ENCODE results near the gene BRMS1.
"Not testable (repeated sequence)": the region's sequence is repeated elsewhere in the genome, so short reads cannot be mapped to it uniquely, and the experiment has no call there.

Gene BRMS1

DNA sequence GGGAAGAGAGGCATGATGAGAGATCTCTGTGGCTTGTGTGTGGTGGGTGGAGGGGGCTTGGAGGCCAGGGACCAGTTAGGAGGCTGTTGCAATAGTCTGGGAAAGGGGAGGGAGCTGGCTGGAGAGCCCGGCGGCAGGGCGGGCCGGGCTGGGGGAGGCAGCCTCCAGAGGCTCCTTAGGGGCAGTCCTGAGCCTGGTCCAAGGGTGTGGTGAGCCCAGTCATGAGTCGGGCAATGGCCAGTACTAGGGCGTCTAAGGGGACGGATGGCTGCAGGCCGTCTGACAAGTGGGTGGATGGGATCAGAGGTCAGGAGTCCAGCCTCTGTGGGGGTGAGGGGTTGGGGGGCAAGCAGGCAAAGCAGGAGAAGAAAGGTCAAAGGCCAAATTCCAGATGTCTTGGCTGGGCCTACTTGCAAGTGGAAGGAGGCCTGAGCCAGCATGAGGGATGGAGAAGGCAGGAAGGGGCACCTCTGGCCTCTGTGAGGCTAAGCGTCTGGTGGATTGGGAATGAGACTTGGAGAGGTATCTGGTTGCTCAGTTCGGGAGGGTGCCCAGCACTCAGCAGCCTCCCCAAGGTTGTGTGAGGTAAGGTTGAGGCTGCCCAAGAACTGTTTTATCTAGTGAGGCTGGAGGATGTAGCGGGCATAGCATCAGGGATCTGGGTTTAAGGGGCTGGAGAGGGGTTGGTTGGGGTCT lies 22.0 kb downstream of the BRMS1 start:
- DNase-seq: no peak

DNA sequence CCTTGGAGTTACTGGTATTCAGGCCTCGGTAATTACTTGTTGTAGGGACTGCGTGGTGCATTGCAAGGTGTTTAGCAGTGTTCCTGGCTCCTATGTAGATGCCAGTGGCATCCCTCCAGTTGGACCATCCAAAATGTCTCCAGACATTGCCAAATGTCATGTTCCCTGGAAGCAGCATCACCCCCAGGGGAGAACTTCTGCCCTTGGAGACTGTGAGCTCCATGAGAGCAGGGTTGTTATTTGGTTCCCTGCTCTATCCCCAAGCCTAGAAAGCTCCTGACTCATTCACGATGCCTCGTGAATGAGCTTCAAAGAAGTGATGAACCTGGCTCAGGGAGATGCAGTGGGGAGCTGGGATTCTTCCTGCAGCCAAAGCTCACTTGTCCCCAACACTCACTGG lies 23.3 kb downstream of the BRMS1 start:
- DNase-seq: no peak

DNA sequence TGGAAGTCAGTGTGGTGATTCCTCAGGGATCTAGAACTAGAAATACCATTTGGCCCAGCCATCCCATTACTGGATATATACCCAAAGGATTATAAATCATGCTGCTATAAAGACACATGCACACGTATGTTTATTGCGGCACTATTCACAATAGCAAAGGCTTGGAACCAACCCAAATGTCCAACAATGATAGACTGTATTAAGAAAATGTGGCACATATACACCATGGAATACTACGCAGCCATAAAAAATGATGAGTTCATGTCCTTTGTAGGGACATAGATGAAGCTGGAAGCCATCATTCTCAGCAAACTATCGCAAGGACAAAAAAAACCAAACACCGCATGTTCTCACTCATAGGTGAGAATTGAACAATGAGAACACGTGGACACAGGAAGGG lies 24.2 kb downstream of the BRMS1 start:
- DNase-seq: not testable (repeated sequence)

- DNase-seq: not testable (repeated sequence)
Observed at GRCh38 chr11:66320289-66320688, 24.6 kb downstream of the BRMS1 start.

- no peak for DNase-seq
Observed at GRCh38 chr11:66318600-66318970, 26.3 kb downstream of the BRMS1 start.

DNA sequence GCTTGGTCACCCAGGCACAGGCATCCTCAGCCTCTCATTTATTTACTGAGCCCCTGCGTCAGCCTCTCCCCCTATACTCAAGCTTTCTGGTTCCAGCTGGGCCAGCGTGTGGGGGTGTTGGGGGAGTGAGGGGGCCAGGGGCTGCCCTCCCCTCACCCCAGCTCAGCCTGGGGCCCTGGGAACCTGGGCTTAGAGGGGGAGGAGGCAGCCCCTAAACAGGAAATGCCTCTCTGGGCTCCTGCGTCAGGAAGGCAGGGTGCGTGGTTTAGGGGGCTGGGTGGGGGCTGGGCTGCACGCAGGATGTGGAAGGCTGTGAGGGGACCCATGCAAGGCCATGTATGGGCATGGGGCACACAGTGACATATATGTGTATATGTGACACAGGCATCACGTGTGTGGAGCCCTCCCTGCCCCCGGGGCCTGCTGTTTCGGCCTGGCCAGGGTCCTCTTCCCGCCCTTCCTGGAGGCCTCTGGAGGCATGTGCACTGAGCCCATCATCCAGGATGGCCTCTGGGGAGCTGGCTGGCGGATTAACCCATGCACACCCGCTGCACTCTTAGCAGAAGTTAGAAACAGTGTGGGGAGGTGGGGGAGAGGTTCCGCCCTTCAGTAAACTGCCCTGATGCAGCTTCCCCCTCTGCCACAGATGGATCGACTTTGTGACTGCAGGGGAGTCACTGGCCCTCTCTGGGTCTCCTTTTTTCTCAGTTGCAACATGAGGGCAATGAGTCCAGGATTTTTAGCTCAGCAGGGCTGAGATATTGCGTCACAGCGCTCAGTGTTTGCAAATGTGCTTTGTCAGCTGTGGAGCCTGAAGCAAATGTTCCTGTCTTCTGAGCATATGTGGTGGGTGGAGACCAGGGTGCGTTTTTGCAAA lies 26.9 kb downstream of the BRMS1 start:
- DNase-seq: no peak

- DNase-seq: no peak
Observed at GRCh38 chr11:66317322-66317722, 27.6 kb downstream of the BRMS1 start.

- no peak for DNase-seq
Observed at GRCh38 chr11:66316849-66317251, 28.1 kb downstream of the BRMS1 start, which contains the start of gene CD248. Gene CD248 (minus strand): TSS chr11:66317044. CDS start chr11:66317027, 17 bp downstream.

DNA sequence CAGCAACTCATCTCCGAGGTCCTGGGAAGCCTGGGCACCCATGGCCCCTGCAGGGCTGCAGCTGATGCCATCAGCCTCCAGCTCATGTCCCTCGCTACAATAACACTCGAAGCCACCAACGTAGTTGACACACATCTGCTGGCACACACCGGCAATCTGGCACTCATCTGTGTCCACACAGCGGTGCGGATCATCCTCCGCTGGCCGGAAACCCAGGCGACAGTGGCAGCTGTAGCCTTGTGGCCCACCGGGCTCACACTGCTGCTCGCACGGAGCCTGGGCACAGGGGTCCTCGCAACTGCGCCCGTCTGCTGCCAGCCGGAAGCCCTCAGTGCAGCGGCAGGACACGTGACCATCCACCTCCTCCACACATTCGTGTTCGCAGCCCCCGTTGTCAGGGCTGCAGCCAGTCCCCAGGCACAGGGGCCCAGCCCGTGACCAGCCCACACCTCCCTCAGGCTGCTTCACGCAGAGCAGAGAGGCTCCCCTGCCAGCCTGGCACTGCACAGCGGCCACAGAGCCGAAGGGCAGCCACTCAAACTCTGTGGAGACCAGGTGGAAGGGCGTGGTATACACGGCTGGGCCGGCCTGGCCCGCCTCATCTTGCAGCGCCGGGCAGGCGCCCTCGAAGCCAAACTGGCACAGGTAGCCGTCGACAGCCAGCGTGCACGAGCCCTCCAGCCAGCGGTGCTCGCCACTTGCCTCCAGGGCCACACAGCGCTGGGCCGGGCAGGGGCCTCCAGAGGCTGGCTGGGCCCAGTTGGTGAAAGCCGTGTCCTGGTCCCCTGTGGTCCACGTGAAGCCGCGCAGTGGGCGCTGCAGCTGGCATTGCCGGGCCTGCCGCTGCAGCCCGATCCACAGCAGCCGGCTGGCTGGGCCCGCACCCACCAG lies 28.7 kb downstream of the BRMS1 start:
- DNase-seq: no peak

GRCh38 chr11:66315498-66315885 lies 29.4 kb downstream of the BRMS1 start:
- DNase-seq: no peak

- DNase-seq: no peak
Observed at GRCh38 chr11:66314561-66315497, 30.1 kb downstream of the BRMS1 start.

GRCh38 chr11:66314186-66314501 lies 30.8 kb downstream of the BRMS1 start:
- DNase-seq: no peak

DNA sequence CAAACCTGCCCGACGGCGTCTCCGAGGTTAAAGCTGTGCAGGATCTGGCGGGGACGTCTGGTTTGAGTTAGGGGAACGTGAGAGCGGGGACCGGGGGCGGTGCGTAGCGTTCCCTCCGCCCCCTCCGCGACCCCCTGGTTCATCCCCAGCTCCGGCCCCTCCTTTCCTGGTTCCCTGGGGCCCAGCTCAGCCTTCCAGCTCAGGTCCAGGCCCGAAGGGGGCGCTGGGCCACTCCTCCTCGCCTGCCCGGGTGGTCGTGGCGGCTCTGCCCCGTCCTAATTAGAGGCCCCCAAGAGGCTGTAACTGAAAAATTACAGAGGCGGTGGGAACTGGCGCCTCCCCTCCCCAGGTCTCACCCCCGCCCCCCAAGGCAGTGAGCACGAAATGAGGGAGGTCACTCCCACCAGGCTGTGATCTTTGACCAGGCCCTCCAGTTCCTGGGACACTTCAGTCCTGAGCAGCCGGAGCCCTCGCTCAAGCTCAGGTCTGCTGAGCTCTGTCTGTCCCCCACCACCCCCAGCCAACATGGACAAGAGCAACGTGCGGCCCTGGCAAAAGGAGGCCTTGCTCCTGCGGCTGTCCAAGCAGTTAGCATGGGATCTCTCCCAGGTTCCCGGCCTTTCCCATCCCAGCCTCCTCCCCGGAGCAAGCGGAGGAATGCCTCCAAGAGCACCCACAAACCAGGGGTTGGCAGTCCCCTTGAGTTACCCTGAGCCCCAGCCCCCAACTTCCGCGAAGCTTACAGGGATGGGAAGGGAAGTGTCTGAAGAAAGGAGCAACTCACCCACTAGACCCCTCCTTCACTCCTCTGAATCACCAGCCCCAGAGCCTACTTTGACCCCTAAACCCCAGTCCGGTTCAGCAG lies 31.4 kb downstream of the BRMS1 start:
- no peak for DNase-seq

DNA sequence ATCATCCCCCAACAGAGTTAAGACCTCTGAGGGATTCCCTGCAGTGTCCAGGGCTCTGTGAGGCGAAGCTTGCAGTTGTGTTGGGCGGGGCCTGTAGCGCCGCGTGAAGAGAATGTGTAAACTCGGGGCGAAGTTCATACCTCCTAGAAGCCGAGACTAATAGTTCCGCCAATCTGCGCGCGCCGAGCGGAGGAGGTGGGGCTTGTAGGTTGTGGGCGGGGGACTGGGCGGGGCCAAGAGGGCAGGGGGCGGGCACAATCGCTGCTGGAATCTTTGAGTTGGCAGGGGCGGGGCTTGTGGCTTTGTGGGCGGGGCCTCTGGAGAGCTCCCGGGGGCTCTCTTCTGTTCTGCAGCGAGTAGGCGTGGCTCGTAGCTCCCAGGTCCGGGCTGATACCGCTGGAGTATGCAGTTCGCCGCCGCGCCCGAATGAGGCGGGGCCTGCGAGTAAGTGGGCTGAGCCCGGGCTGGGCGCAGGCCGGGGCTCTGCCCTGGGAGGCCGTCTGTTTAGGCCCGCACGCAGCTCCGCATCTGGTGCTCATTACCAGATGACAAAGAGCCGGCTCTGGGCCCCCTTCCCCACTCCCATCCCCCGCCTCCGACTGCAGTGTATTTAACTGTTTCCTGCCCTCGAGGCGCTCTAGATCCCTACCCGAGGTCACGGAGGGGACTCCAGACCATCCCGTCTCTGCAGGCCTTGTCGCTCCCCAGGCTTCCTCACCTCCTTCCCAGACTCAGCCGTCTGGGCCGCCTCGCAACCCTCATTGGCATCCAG lies 32.2 kb downstream of the BRMS1 start:
- DNase-seq: peak; percentile 92 to 95

DNA sequence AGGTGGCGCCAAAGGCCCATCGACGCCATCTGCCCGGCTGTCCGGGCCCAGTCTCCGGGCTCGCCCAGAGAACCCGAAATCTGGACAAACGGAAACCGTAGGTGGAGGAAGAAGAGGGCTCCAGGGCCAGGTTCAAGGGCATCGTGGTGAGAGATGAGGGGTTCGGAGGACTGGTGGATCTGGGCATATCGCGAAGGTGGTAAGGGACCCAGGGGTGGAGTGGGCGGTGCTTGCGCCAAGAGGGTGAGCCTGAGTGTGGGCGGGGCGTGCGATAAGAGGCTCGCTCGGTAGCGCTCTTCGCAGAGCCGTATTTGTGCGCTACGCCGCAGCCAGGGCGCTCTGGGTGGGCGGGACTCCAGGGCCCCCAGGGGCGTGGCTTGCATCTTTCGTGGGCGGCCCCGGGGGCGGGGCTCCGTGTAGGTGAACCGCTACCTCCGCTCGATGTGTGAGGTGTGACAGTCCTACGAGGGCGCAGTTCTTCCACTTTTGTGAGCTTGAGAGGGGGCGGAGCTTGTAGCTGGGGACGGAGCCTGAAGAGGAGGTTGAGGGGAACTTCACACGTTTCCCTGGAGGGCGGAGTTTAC lies 32.8 kb downstream of the BRMS1 start:
- peak; percentile 65 to 84 for DNase-seq

DNA sequence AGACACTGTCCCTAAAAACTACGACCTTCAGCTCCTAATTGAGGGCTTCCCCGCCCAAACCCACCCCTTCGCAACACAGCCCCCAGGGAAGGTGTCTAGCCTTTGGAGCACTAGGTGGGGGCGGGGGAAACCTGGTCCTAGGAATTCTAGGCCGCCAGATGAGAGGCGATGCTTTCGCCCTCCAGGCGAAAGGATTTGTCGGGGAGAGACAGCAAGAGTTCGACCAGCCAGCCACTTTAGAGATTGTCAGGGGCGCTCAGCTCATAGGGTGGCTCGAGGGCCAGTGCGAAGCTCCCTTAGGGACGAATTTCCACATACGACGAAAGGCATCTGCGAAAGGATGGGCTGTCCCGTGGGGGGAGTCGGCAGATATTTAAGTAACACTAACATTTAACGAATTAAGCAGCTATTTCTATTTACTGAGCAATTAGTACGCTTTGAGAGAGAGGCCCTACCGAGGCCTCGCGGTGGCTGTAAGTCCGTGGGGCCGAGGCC lies 33.4 kb downstream of the BRMS1 start:
- no peak for DNase-seq

GRCh38 chr11:66310803-66311440 lies 34.0 kb downstream of the BRMS1 start:
- DNase-seq: not testable (repeated sequence)

- DNase-seq: no peak
Observed at GRCh38 chr11:66310324-66310723, 34.6 kb downstream of the BRMS1 start.

DNA sequence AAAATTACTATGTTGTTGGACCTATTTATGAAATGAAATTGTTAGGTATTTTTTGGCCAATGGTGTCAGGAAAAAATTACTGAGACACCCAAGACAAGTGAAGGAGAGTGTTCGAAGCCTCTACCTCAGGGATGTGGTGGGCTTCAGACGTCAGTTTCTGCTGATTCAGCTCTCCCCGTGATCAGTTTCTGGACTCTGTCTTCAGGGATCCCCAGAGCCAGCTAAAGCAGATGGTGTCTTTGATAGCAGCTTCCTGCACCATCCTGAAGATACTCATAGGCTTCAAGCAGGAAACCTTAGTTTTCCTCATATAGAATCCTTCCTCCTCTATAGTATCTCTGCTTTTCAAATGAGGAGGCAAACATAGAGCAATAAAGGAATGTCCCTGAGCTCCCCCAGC lies 35.4 kb downstream of the BRMS1 start:
- no peak for DNase-seq

Measured in hippocampal formation (tissue), 2 donors.